ENCODE results near the gene E4F1. TPM values are rescaled to one million over a fixed set of nuclear protein-coding genes. Genes with fewer than 3 reads are reported as not detected.

The E4F1 gene
- total and polyA plus RNA-seq, 3 donors from 2014 or later, result 20.0 to 69.4 (median 57.4) TPM

GRCh38 chr16:2179576-2179975, 43.8 kb upstream of the E4F1 start:
- WGBS, 2 donors, result 73 to 84% methylated on average over 15 to 29 of the region's 31 CpGs
- TF ChIP-seq CTCF (IDR thresholded peaks at IDR 0.05), result no peak
- H3K4me1 ChIP-seq, result no peaks in the 10 kb centered on the region
- no peaks in the 10 kb centered on the region for H3K9me3 ChIP-seq
- no peaks in the 10 kb centered on the region for H3K27me3 ChIP-seq
- no peak for DNase-seq
- no peaks in the 10 kb centered on the region for H3K36me3 ChIP-seq (ENCODE audit: low read depth, missing control alignments)
- no peak overlapping the region for H3K4me3 ChIP-seq
- intact Hi-C loops (cut with DNase I; ENCODE audit: low total_unique reads), result no loop called here
- H3K27ac ChIP-seq, result no peak overlapping the region

GRCh38 chr16:2180461-2180860, 42.9 kb upstream of the E4F1 start:
- 92 to 96% methylated on average over 5 to 41 of the region's 43 CpGs for WGBS, 2 donors
- Histone ChIP-seq H3K9me3 (no peaks in the 10 kb centered on the region), H3K36me3 (ENCODE audit: low read depth, missing control alignments) (no peaks in the 10 kb centered on the region), H3K27me3 (no peaks in the 10 kb centered on the region), H3K4me3 (no peak overlapping the region), H3K27ac (no peak overlapping the region), H3K4me1 (no peaks in the 10 kb centered on the region)
- no peak for DNase-seq
- intact Hi-C loops (cut with DNase I; ENCODE audit: low total_unique reads), result no loop called here
- TF ChIP-seq POLR2A (IDR thresholded peaks at IDR 0.05), result no peak
- no peak for TF ChIP-seq CTCF (IDR thresholded peaks at IDR 0.05)

- WGBS, 2 donors, result 91% methylated on average over 36 of the region's 46 CpGs; no CpG with 5 or more reads in 1 of the 2 donors
- Histone ChIP-seq H3K36me3 (ENCODE audit: low read depth, missing control alignments) (no peaks in the 10 kb centered on the region), H3K9me3 (no peaks in the 10 kb centered on the region), H3K4me1 (no peaks in the 10 kb centered on the region), H3K4me3 (no peak overlapping the region), H3K27ac (no peak overlapping the region), H3K27me3 (no peaks in the 10 kb centered on the region)
- no peak for DNase-seq
- intact Hi-C loops (cut with DNase I; ENCODE audit: low total_unique reads), result no loop called here
- TF ChIP-seq CTCF (IDR thresholded peaks at IDR 0.05) (no peak), POLR2A (IDR thresholded peaks at IDR 0.05) (no peak)
Observed at GRCh38 chr16:2180962-2181923, 42.1 kb upstream of the E4F1 start.

- H3K27me3 ChIP-seq, result no peaks in the 10 kb centered on the region
Observed at GRCh38 chr16:2181952-2182351, 41.4 kb upstream of the E4F1 start.

More at GRCh38 chr16:2181952-2182351, 41.4 kb upstream of the E4F1 start:
- no peak for TF ChIP-seq POLR2A (IDR thresholded peaks at IDR 0.05)
- no peak for TF ChIP-seq CTCF (IDR thresholded peaks at IDR 0.05)
- no peak overlapping the region for H3K4me3 ChIP-seq
- 89 to 95% methylated on average over 7 to 20 of the region's 20 CpGs for WGBS, 2 donors
- H3K27ac ChIP-seq, result no peak overlapping the region
- H3K4me1 ChIP-seq, result no peaks in the 10 kb centered on the region
- no peaks in the 10 kb centered on the region for H3K36me3 ChIP-seq (ENCODE audit: low read depth, missing control alignments)
- intact Hi-C loops (cut with DNase I; ENCODE audit: low total_unique reads), result no loop called here
- DNase-seq, result no peak
- H3K9me3 ChIP-seq, result no peaks in the 10 kb centered on the region

Measured in testis (tissue), 3 donors.